Pancreas (tissue), 10 donors: Measurements from ENCODE around the gene CYP3A5. TPM values are rescaled to one million over a fixed set of nuclear protein-coding genes. Genes with fewer than 3 reads are reported as not detected.
"Not testable (repeated sequence)": the region's sequence is repeated elsewhere in the genome, so short reads cannot be mapped to it uniquely, and the experiment has no call there.

Experiments used
- ATAC-seq, 4 donors: fragments of 200-7000 bp; cut with Tn5 transposase; one replicate each; pipeline versions ENCODE4 v1.8.0 to v1.9.1; 2020; ENCODE audit warnings: mild to moderate bottlenecking in 4 of 4, moderate library complexity in 4 of 4
- DNase-seq, 6 donors: peaks; one replicate each; pipeline ENCODE4 v3.0.0-alpha.2; 2020
- FAIRE-seq: peaks from 2 replicates; lab custom pipeline; 2012; peaks lifted over from hg19 to GRCh38; lab: Jason Lieb, UNC
- H3K27ac ChIP-seq, 4 donors: fragments of 200-600 bp; sonication (generic); 1 replicate in 3 of 4; 2 replicates in 1 of 4; pipeline versions ENCODE4 v1.5.0 to v1.8.0; 2020
- H3K27me3 ChIP-seq, 4 donors: fragments of 200-600 bp; one replicate each; pipeline ENCODE4 v1.8.0; 2021
- H3K36me3 ChIP-seq, 3 donors: fragments of 200-600 bp; sonication (generic) in 1 of 3; one replicate each; pipeline versions ENCODE4 v1.5.0 to v1.8.0; 2020 to 2021
- H3K4me1 ChIP-seq, 3 donors: fragments of 200-600 bp; one replicate each; pipeline ENCODE4 v1.8.0; 2021
- H3K4me3 ChIP-seq, 4 donors: fragments of 200-600 bp; sonication (generic) in 2 of 4; one replicate each; pipeline versions ENCODE4 v1.5.0 to v1.8.0; 2020 to 2021
- H3K9me3 ChIP-seq, 4 donors: fragments of 200-600 bp; one replicate each; pipeline ENCODE4 v1.8.0; 2021
- WGBS, 2 donors: extraction: QIAGEN DNeasy Blood & Tissue Kit; methylation state at CpG; one replicate each; pipeline ENCODE4 v1.1.7; 2013; 5-methylcytosine and 5-hydroxymethylcytosine counted together
- intact Hi-C, 3 donors: fragments of 100-400 bp; cut with DNase I; formaldehyde crosslinking; loops; one replicate each; pipeline versions ENCODE4 v1.11.1 to v1.14.2; 2022
- polyA plus RNA-seq, 2 donors: library from polyadenylated mRNA; stranded (reverse); fragments of 200-250 nt; gene quantifications; one replicate each; pipeline ENCODE4 v1.2.3, GENCODE V29; 2013
- total RNA-seq, 6 donors: library from RNA; stranded (reverse); fragmentation: NEBNext Ultra II Directional in 4 of 6; extraction: Animal tissue kit (Norgen Biotek cat#: 25700) in 4 of 6; gene quantifications; one replicate each; pipeline versions ENCODE4 v1.2.1 to v1.2.4, GENCODE V29; 2021 to 2023
- TF ChIP-seq, protein P1 (sequence below), 4 donors: fragments of 200-600 bp; sonication (generic) in 3 of 4; IDR thresholded peaks; one replicate each; pipeline versions ENCODE4 v1.5.0 to v1.8.0; 2021; ENCODE audit warnings: antibody characterized with exemption in 4 of 4
- donor health status: healthy with polysubstance abuse.
- donor health status: DM: no; HTN: no; CAD: no; lungs with moderate emphysema.
- donor health status: DM: no; HTN: no; CAD: no.
- donor health status: control.
- donor health status: control.
- donor health status: Bipolar disorder and iron deficiency.
- donor health status: DM: yes; HTN: yes; CAD: no.
- donor health status: DM: no; HTN: no; CAD: no.
- donor health status: DM: no; HTN: no; CAD: no.
- donor health status: DM: yes; HTN: yes; CAD: no.

The CYP3A5 gene
- total and polyA plus RNA-seq, 8 donors, result 10.0 to 219 (median 58.0) TPM

DNA sequence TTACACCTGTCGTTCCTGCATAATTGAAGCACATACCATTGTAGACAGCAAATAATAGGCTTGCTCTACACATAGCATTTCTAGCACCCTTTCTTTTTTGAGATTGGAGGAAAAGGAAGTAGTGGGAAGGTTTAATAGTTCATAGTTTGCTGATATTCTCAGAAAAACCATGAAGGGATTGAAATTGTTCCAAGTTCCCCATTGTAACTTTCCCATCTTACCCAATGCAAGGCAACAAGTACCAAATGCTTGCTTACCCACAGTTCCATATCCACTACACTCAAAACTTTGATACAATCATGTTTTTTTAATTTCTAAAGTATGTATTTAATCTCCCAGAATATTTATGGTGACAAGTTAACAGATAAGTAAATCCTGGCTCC lies 13.8 kb downstream of the CYP3A5 start:
- FAIRE-seq (no peak), DNase-seq (no peak), ATAC-seq (no peak)
- H3K27ac ChIP-seq, result no peak overlapping the region
- H3K9me3 ChIP-seq, result no peaks in the 10 kb centered on the region
- TF ChIP-seq, protein P1, sequence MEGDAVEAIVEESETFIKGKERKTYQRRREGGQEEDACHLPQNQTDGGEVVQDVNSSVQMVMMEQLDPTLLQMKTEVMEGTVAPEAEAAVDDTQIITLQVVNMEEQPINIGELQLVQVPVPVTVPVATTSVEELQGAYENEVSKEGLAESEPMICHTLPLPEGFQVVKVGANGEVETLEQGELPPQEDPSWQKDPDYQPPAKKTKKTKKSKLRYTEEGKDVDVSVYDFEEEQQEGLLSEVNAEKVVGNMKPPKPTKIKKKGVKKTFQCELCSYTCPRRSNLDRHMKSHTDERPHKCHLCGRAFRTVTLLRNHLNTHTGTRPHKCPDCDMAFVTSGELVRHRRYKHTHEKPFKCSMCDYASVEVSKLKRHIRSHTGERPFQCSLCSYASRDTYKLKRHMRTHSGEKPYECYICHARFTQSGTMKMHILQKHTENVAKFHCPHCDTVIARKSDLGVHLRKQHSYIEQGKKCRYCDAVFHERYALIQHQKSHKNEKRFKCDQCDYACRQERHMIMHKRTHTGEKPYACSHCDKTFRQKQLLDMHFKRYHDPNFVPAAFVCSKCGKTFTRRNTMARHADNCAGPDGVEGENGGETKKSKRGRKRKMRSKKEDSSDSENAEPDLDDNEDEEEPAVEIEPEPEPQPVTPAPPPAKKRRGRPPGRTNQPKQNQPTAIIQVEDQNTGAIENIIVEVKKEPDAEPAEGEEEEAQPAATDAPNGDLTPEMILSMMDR (IDR thresholded peaks at IDR 0.05), result no peak
- no peaks in the 10 kb centered on the region for H3K27me3 ChIP-seq
- no peak overlapping the region for H3K4me3 ChIP-seq
- intact Hi-C loops, result no loop called here
- H3K36me3 ChIP-seq, result peaks cover 0 to 65% (median 16%) of the 10 kb centered on the region in 3 donors
- no peaks in the 10 kb centered on the region for H3K4me1 ChIP-seq
- 80 to 81% methylated on average over 1 of the region's 1 CpG for WGBS, 2 donors

DNA sequence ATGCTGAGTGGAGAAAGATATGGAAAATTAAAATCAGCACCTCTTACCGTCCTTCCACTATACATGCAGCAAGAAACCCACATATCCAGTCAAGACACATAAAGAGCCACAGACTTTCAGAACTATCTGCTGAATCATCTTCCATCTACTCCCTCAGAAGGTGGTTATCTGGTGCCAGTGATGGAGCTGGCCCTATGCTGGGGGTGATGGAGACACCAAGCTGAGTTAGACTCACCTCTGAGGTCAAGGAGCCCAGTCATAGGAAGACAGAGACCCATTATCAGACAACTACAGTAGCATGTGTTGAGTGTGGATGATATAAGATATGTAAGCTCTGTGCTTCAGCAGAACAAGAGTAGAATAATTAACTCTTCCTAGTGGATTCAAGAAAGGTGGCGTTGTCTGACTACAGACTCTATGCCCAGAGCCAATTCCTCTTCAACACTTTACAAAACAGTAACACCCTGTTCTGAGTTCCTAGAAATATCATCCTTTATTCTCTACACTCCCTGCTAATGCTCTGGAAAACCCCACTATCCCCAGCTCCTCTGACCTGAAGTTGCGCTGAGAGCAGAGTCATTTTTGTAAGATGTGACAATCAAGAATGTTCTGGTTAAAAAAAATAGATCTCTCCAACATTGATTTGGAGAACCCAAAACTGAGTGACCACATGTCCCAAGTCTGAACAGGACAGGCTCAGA lies 14.3 kb downstream of the CYP3A5 start:
- no peaks in the 10 kb centered on the region for H3K27me3 ChIP-seq
- intact Hi-C loops, result no loop called here
- 95 to 98% methylated on average over 3 of the region's 3 CpGs for WGBS, 2 donors
- ATAC-seq, result no peak
- TF ChIP-seq, protein P1 (IDR thresholded peaks at IDR 0.05), result no peak
- no peak overlapping the region for H3K4me3 ChIP-seq
- no peak for DNase-seq
- no peaks in the 10 kb centered on the region for H3K9me3 ChIP-seq
- no peak for FAIRE-seq
- no peaks in the 10 kb centered on the region for H3K4me1 ChIP-seq
- peaks cover 0 to 70% (median 16%) of the 10 kb centered on the region in 3 donors for H3K36me3 ChIP-seq
- no peak overlapping the region for H3K27ac ChIP-seq

DNA sequence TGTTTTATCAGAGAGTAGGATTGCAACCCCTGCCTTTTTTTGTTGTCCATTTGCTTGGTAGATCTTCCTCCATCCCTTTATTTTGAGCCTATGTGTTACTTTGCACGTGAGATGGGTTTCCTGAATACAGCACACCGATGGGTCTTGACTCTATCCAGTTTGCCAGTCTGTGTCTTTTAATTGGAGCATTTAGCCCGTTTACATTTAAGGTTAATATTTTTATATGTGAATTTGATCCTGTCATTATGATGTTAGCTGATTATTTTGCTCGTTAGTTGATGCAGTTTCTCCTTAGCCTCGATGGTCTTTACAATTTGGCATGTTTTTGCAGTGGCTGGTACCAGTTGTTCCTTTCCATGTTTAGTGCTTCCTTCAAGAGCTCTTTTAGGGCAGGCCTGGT lies 21.9 kb downstream of the CYP3A5 start:
- ATAC-seq, H3K4me3 ChIP-seq, H3K27ac ChIP-seq, intact Hi-C loops, H3K9me3 ChIP-seq, H3K27me3 ChIP-seq, DNase-seq, FAIRE-seq, H3K4me1 ChIP-seq: not testable (repeated sequence)
- WGBS, 2 donors, result 88 to 93% methylated on average over 5 of the region's 5 CpGs
- peaks cover 0 to 34% (median 3%) of the 10 kb centered on the region in 3 donors for H3K36me3 ChIP-seq

DNA sequence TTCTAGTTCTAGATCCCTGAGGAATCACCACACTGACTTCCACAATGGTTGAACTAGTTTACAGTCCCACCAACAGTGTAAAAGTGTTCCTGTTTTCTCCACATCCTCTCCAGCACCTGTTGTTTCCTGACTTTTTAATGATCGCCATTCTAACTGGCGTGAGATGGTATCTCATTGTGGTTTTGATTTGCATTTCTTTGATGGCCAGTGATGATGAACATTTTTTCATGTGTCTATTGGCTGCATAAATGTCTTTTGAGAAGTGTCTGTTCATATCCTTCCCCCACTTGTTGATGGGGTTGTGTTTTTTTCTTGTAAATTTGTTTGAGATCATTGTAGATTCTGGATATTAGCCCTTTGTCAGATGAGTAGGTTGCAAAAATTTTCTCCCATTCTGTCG lies 25.2 kb downstream of the CYP3A5 start:
- H3K9me3 ChIP-seq, H3K4me3 ChIP-seq, H3K27ac ChIP-seq, DNase-seq, intact Hi-C loops, H3K36me3 ChIP-seq, H3K4me1 ChIP-seq, FAIRE-seq, ATAC-seq, H3K27me3 ChIP-seq: not testable (repeated sequence)
- 85 to 95% methylated on average over 1 to 2 of the region's 3 CpGs for WGBS, 2 donors

DNA sequence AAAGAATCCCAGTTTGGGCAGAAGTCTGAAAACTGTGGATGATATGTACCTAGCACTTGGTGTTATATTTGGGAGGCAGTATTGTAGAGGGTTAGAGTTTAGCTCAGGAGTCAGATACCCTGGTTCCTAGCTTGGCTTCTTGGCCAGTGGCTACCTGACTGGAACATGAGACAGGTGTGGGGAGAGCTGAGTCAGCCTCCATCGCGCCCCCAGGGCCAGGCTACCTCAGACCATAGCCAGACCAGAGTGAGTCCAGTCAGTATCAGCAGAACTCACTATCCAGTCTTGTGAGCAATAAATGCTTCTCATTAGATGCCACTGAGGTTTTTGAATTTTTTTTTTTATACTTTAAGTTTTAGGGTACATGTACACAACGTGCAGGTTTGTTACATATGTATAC lies 26.0 kb downstream of the CYP3A5 start:
- TF ChIP-seq, protein P1 (IDR thresholded peaks at IDR 0.05), result no peak
- Histone ChIP-seq H3K27me3 (no peaks in the 10 kb centered on the region), H3K4me3 (no peak overlapping the region), H3K27ac (no peak overlapping the region), H3K9me3 (no peaks in the 10 kb centered on the region), H3K36me3 (no peaks in the 10 kb centered on the region), H3K4me1 (no peaks in the 10 kb centered on the region)
- no peak for FAIRE-seq
- intact Hi-C loops, result no loop called here
- peak in 3 of 4 donors; percentile 25 to 57 (median 45) for ATAC-seq
- WGBS, 2 donors, result 96 to 97% methylated on average over 3 of the region's 3 CpGs
- DNase-seq, result no peak

DNA sequence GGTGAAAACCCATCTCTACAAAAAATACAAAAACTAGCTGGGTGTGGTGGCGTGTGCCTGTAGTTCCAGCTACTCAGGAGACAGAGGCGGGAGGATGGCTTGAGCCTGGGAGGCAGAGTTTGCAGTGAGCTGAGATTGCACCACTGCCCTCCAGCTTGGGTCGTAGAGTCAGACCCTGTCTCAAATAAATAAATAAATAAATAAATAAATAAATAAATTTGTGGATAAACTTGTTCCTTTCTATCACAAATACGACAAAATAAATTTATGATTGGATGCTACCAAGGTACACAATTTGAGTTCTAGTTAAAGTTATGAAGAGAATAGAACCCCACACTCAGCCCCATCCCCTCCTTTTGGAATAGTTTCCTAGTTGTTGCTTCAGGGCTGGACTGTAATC lies 26.5 kb downstream of the CYP3A5 start:
- H3K36me3 ChIP-seq, H3K27me3 ChIP-seq, DNase-seq, H3K27ac ChIP-seq, H3K4me3 ChIP-seq, H3K4me1 ChIP-seq, H3K9me3 ChIP-seq, FAIRE-seq, intact Hi-C loops: not testable (repeated sequence)
- peak in 2 of 4 donors; percentile 15 to 28 for ATAC-seq
- whole genome bisulfite sequencing, 2 donors, result 94 to 97% methylated on average over 4 of the region's 4 CpGs
